ENCODE results near the gene USP40. TPM values are rescaled to one million over a fixed set of nuclear protein-coding genes. Genes with fewer than 3 reads are reported as not detected.
A peak's percentile ranks its signal among the peaks of the same experiment; 100 is the strongest.

Gene USP40
- total and polyA plus RNA-seq, 5 donors from 2014 or later, result 2.7 to 17.2 (median 5.4) TPM

DNA sequence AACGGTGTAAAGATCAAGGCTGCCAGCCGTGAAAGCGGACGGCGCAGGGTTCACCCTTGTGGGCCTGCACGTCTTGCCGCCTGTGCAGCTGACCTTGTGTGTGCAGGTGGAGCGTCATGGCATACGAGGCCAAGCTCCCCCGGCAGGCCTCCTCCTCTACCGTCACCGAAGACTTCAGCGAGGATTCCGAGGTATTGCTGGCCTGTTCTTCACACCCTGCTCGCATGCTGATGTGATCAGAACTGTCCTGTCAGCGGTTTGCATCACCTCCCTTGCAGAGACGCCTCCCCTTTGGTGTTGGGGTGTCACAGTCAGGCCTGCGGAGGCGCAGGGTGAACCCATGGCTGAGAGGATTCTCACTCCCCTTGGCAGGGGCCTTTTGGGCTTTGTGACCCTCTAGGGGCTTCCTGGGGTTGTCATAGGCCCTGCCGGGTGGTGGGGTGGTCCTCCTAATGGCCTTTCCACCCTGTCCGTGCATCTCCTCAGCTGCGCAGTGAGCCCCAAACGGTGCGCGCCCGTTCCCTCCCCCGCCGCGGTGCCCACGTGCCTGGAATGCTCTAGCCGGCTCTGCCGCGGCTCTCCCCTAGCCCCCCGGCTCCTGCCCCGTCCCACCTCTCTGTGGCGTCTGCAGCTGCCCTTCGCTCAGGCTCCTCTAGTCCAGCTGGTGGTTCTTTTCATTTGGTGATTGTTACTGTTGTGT lies 119.8 kb downstream of the USP40 start:
- no peak overlapping the region for H3K27ac Mint-ChIP-seq
- H3K4me1 Mint-ChIP-seq, result peaks cover 8 to 22% (median 13%) of the 10 kb centered on the region in 4 donors
- peaks cover 82% of the 10 kb centered on the region for H3K36me3 ChIP-seq (ENCODE audit: control insufficient read depth, insufficient read depth, low read length)

DNA sequence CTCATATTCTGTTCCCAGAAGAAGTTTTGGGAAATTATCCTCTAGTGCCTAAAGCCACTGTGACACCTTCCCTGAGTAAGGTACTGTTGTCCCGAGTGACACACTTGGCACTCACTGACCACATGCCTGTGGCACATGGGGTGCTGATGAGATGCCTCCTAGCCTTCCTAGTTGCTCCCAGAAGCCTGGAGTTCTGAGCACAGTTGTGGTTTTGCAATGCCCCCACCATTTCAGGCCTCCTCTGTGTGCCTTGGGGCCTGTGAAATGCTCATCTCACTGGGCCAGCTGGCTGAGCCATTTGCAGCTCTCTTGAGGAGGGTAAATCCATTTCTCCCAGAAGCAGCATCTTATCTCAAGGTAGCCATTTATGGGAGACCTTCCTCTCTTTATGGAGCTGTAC lies 120.5 kb downstream of the USP40 start:
- peaks cover 44% of the 10 kb centered on the region for H3K36me3 Mint-ChIP-seq
- no peaks in the 10 kb centered on the region for H3K27me3 ChIP-seq (ENCODE audit: control insufficient read depth, insufficient read depth, low read length)
- no peak for ATAC-seq (ENCODE audit: low read depth in 2 of 2)
- H3K36me3 ChIP-seq (ENCODE audit: control insufficient read depth, insufficient read depth, low read length), result peaks cover 82% of the 10 kb centered on the region
- no peaks in the 10 kb centered on the region for H3K9me3 Mint-ChIP-seq
- H3K9me3 ChIP-seq (ENCODE audit: control insufficient read depth in 2 of 2, low read length in 2 of 2), result no peaks in the 10 kb centered on the region
- peaks cover 5% of the 10 kb centered on the region for H3K27me3 Mint-ChIP-seq
- peaks cover 7% of the 10 kb centered on the region for H3K4me1 ChIP-seq (ENCODE audit: control insufficient read depth, insufficient read depth, low read length, poor library complexity, severe bottlenecking)
- no peak for DNase-seq
- H3K4me3 ChIP-seq (ENCODE audit: low read depth, low read length), result no peak overlapping the region
- H3K4me1 Mint-ChIP-seq, result peaks cover 8 to 22% (median 13%) of the 10 kb centered on the region in 4 donors
- no peak overlapping the region for H3K4me3 Mint-ChIP-seq
- no peak overlapping the region for H3K27ac ChIP-seq (ENCODE audit: insufficient read depth, low read length, poor library complexity, severe bottlenecking)
- H3K27ac Mint-ChIP-seq, result no peak overlapping the region

More for the DNA sequence above, 119.8 kb downstream of the USP40 start:
- Histone ChIP-seq H3K27me3 (ENCODE audit: control insufficient read depth, insufficient read depth, low read length) (no peaks in the 10 kb centered on the region), H3K9me3 (ENCODE audit: control insufficient read depth in 2 of 2, low read length in 2 of 2) (no peaks in the 10 kb centered on the region), H3K4me1 (ENCODE audit: control insufficient read depth, insufficient read depth, low read length, poor library complexity, severe bottlenecking) (peaks cover 7% of the 10 kb centered on the region), H3K27ac (ENCODE audit: insufficient read depth, low read length, poor library complexity, severe bottlenecking) (no peak overlapping the region), H3K4me3 (ENCODE audit: low read depth, low read length) (no peak overlapping the region)
- peaks cover 43% of the 10 kb centered on the region for H3K36me3 Mint-ChIP-seq
- DNase-seq (no peak), ATAC-seq (ENCODE audit: low read depth in 2 of 2) (no peak)
- no peaks in the 10 kb centered on the region for H3K9me3 Mint-ChIP-seq
- no peak overlapping the region for H3K4me3 Mint-ChIP-seq
- peaks cover 5% of the 10 kb centered on the region for H3K27me3 Mint-ChIP-seq

DNA sequence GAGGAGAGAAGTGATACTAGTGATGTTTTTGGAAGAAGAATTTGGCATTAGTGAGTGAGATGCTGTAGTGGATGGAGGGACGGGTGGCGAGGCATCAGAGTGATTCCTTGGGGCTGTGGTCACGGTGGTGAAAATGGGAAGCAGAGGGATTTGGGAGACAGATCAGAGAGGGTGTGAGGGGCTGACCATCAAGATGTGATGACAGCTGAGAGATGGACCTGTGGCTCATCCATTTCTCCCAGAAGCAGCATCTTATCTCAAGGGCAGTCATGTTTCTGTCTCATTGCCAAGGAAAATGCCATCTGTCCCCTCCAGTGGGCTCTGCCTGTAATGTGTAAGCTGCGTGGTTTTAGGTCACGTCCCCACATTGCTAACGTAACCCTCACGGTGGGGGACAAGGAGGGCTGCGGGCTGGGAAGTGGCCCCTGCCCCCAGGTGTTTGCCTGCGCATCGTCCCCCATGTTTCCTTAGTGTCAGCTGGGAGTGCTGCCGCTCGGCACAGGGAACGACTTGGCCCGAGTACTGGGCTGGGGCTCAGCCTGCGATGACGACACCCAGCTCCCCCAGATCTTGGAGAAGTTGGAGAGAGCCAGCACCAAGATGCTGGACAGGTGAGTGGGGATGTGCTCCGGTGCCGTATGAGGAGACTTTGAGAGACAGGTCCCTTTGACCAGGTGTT lies 121.3 kb downstream of the USP40 start:
- H3K27ac ChIP-seq (ENCODE audit: insufficient read depth, low read length, poor library complexity, severe bottlenecking), result no peak overlapping the region
- ATAC-seq (ENCODE audit: low read depth in 2 of 2) (no peak), DNase-seq (no peak)
- Mint-ChIP-seq H3K27ac (peak overlapping the region in 1 of 3 donors; percentile 86), H3K36me3 (peaks cover 44% of the 10 kb centered on the region), H3K4me3 (no peak overlapping the region), H3K27me3 (peaks cover 5% of the 10 kb centered on the region), H3K9me3 (no peaks in the 10 kb centered on the region), H3K4me1 (peaks cover 8 to 24% (median 16%) of the 10 kb centered on the region in 4 donors)
- peaks cover 7% of the 10 kb centered on the region for H3K4me1 ChIP-seq (ENCODE audit: control insufficient read depth, insufficient read depth, low read length, poor library complexity, severe bottlenecking)
- H3K4me3 ChIP-seq (ENCODE audit: low read depth, low read length), result no peak overlapping the region
- H3K36me3 ChIP-seq (ENCODE audit: control insufficient read depth, insufficient read depth, low read length), result peaks cover 77% of the 10 kb centered on the region
- no peaks in the 10 kb centered on the region for H3K9me3 ChIP-seq (ENCODE audit: control insufficient read depth in 2 of 2, low read length in 2 of 2)
- H3K27me3 ChIP-seq (ENCODE audit: control insufficient read depth, insufficient read depth, low read length), result no peaks in the 10 kb centered on the region

DNA sequence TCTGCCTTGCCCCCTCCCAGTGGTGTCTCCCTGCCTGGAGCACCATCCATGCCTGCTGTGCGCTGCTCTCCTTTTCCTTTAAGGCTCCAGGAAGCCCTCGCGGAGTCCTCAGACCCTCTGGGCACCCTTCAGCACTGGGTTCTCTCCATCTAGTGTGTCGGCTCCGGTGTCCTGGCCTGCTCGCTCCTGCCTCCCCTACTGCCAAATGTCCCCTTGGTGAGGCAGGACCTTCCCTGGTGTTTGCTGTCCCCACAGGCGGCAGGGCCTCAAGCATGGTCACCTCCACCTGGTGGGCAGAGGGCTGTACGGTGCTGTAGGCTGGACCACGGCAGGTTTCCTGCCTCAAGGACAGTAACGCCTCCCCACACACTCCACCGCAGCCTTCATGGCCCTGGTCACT lies 122.1 kb downstream of the USP40 start:
- H3K4me3 Mint-ChIP-seq, result no peak overlapping the region
- peaks cover 75% of the 10 kb centered on the region for H3K36me3 ChIP-seq (ENCODE audit: control insufficient read depth, insufficient read depth, low read length)
- H3K4me1 ChIP-seq (ENCODE audit: control insufficient read depth, insufficient read depth, low read length, poor library complexity, severe bottlenecking), result peaks cover 7% of the 10 kb centered on the region
- H3K9me3 ChIP-seq (ENCODE audit: control insufficient read depth in 2 of 2, low read length in 2 of 2), result no peaks in the 10 kb centered on the region
- no peak overlapping the region for H3K27ac ChIP-seq (ENCODE audit: insufficient read depth, low read length, poor library complexity, severe bottlenecking)
- peak overlapping the region; percentile 5 to 90 (median 86) for H3K27ac Mint-ChIP-seq
- no peak for ATAC-seq (ENCODE audit: low read depth in 2 of 2)
- H3K36me3 Mint-ChIP-seq, result peaks cover 49% of the 10 kb centered on the region
- H3K4me1 Mint-ChIP-seq, result peaks cover 8 to 24% (median 16%) of the 10 kb centered on the region in 4 donors
- H3K27me3 ChIP-seq (ENCODE audit: control insufficient read depth, insufficient read depth, low read length), result no peaks in the 10 kb centered on the region
- DNase-seq, result no peak
- no peak overlapping the region for H3K4me3 ChIP-seq (ENCODE audit: low read depth, low read length)
- H3K9me3 Mint-ChIP-seq, result no peaks in the 10 kb centered on the region
- peaks cover 5% of the 10 kb centered on the region for H3K27me3 Mint-ChIP-seq

GRCh38 chr2:233443511-233444183 lies 122.9 kb downstream of the USP40 start:
- Mint-ChIP-seq H3K9me3 (no peaks in the 10 kb centered on the region), H3K4me1 (peaks cover 8 to 24% (median 16%) of the 10 kb centered on the region in 4 donors), H3K4me3 (no peak overlapping the region), H3K36me3 (peaks cover 55% of the 10 kb centered on the region), H3K27ac (peak overlapping the region; percentile 5 to 93 (median 86)), H3K27me3 (peaks cover 5% of the 10 kb centered on the region)
- H3K36me3 ChIP-seq (ENCODE audit: control insufficient read depth, insufficient read depth, low read length), result peaks cover 75% of the 10 kb centered on the region
- ATAC-seq (ENCODE audit: low read depth in 2 of 2) (peak; percentile 81 to 90), DNase-seq (peak; percentile 63 to 91 (median 83))
- H3K9me3 ChIP-seq (ENCODE audit: control insufficient read depth in 2 of 2, low read length in 2 of 2), result no peaks in the 10 kb centered on the region
- H3K27me3 ChIP-seq (ENCODE audit: control insufficient read depth, insufficient read depth, low read length), result no peaks in the 10 kb centered on the region
- H3K4me3 ChIP-seq (ENCODE audit: low read depth, low read length), result no peak overlapping the region
- H3K27ac ChIP-seq (ENCODE audit: insufficient read depth, low read length, poor library complexity, severe bottlenecking), result no peak overlapping the region
- peaks cover 7% of the 10 kb centered on the region for H3K4me1 ChIP-seq (ENCODE audit: control insufficient read depth, insufficient read depth, low read length, poor library complexity, severe bottlenecking)

GRCh38 chr2:233442028-233442310 lies 124.6 kb downstream of the USP40 start:
- Histone ChIP-seq H3K27ac (ENCODE audit: insufficient read depth, low read length, poor library complexity, severe bottlenecking) (no peak overlapping the region), H3K9me3 (ENCODE audit: control insufficient read depth in 2 of 2, low read length in 2 of 2) (no peaks in the 10 kb centered on the region), H3K27me3 (ENCODE audit: control insufficient read depth, insufficient read depth, low read length) (no peaks in the 10 kb centered on the region), H3K36me3 (ENCODE audit: control insufficient read depth, insufficient read depth, low read length) (peaks cover 75% of the 10 kb centered on the region), H3K4me3 (ENCODE audit: low read depth, low read length) (no peak overlapping the region), H3K4me1 (ENCODE audit: control insufficient read depth, insufficient read depth, low read length, poor library complexity, severe bottlenecking) (peaks cover 7% of the 10 kb centered on the region)
- Mint-ChIP-seq H3K9me3 (no peaks in the 10 kb centered on the region), H3K27ac (peak overlapping the region in 2 of 3 donors; percentile 5 to 77), H3K4me3 (no peak overlapping the region), H3K36me3 (peaks cover 51% of the 10 kb centered on the region), H3K4me1 (peaks cover 8 to 21% (median 14%) of the 10 kb centered on the region in 4 donors), H3K27me3 (peaks cover 5% of the 10 kb centered on the region)
- DNase-seq (no peak), ATAC-seq (ENCODE audit: low read depth in 2 of 2) (no peak)

DNA sequence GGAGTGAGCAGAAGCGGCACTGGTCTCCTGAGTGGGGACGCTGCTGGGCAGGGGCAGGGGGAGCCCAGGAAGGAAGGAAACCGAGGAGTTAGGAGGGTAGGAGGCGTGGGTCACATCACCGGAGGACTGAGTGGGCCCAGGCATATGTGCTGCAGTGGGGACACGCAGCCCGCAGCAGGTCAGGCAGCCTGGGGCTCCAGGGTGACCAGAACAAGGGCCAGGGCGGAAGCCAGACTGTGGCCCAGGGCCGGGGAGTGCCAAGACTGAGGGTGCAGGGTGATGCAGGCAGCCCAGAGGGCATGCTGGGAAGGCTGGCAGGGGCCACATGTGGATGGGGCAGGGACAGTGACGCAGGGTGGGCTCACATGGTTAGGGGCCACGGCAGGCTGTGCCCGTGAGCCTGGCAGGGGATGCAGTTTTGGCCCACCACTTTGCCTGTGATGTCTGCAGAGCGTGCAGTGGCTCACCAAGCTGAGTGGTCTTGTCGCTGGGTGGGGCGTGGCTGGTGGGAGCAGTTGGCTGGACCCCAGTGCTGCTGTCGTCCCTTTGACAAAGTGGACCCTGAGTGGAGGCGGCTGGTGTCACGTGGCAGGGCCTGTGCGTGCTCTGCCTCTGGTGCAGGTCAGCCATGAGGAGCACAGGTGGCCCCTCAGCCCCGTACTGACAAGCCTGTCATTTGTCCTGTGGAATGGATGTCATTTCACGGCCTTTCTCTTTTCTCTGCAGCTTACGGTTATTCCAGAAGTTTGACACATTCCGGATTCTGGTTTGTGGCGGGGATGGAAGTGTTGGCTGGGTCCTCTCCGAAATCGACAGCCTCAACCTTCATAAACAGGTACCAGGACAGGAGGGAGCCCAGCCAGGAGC lies 125.2 kb downstream of the USP40 start:
- Histone ChIP-seq H3K27ac (ENCODE audit: insufficient read depth, low read length, poor library complexity, severe bottlenecking) (peak overlapping the region; percentile 20), H3K9me3 (ENCODE audit: control insufficient read depth in 2 of 2, low read length in 2 of 2) (no peaks in the 10 kb centered on the region), H3K4me3 (ENCODE audit: low read depth, low read length) (no peak overlapping the region), H3K27me3 (ENCODE audit: control insufficient read depth, insufficient read depth, low read length) (no peaks in the 10 kb centered on the region), H3K36me3 (ENCODE audit: control insufficient read depth, insufficient read depth, low read length) (peaks cover 76% of the 10 kb centered on the region), H3K4me1 (ENCODE audit: control insufficient read depth, insufficient read depth, low read length, poor library complexity, severe bottlenecking) (peaks cover 7% of the 10 kb centered on the region)
- H3K9me3 Mint-ChIP-seq, result no peaks in the 10 kb centered on the region
- H3K27ac Mint-ChIP-seq, result peak overlapping the region in 2 of 3 donors; percentile 60 to 91
- ATAC-seq (ENCODE audit: low read depth in 2 of 2), result no peak
- H3K4me3 Mint-ChIP-seq, result no peak overlapping the region
- peaks cover 8 to 21% (median 14%) of the 10 kb centered on the region in 4 donors for H3K4me1 Mint-ChIP-seq
- H3K27me3 Mint-ChIP-seq, result peaks cover 5% of the 10 kb centered on the region
- DNase-seq, result no peak
- H3K36me3 Mint-ChIP-seq, result peaks cover 56% of the 10 kb centered on the region

Data from CD4-positive, CD25-positive, alpha-beta regulatory T cell (primary cell).